GM23338 (cell line): ENCODE data around the gene BIRC6. TPM values are rescaled to one million over a fixed set of nuclear protein-coding genes. Genes with fewer than 3 reads are reported as not detected.

Source experiments
- ATAC-seq: fragments of 200-7000 bp; cut with Tn5 transposase; 3 replicates; pipeline ENCODE4 v1.9.1; 2020
- DNase-seq: peaks from one replicate; pipeline ENCODE4 v3.0.0-alpha.2; 2015; ENCODE audit warnings: low spot score
- H2AFZ ChIP-seq: fragments of 200-600 bp; sonication (generic); 2 replicates; pipeline ENCODE4 v1.8.0; 2016; ENCODE audit warnings: antibody characterized with exemption, mild to moderate bottlenecking, moderate library complexity
- H3F3A ChIP-seq: fragments of 200-600 bp; sonication (generic); replicated peaks from 2 replicates; pipeline ENCODE4 v1.8.0; 2017; ENCODE audit warnings: antibody characterized with exemption, mixed run types, low read depth
- H3K27ac ChIP-seq: fragments of 200-600 bp; sonication (generic); 2 replicates; pipeline ENCODE4 v1.6.1; 2016; ENCODE audit warnings: low read depth
- H3K27me3 ChIP-seq: fragments of 200-600 bp; sonication (generic); 2 replicates; pipeline ENCODE4 v1.8.0; 2016; ENCODE audit warnings: mild to moderate bottlenecking, mixed run types, moderate library complexity; ENCODE audit not compliant: insufficient read depth
- H3K36me3 ChIP-seq: fragments of 200-600 bp; sonication (generic); 2 replicates; pipeline ENCODE4 v1.8.0; 2016; ENCODE audit warnings: mild to moderate bottlenecking; ENCODE audit not compliant: insufficient read depth
- H3K4me1 ChIP-seq: fragments of 200-600 bp; sonication (generic); 2 replicates; pipeline ENCODE4 v1.8.0; 2016; ENCODE audit warnings: mild to moderate bottlenecking, moderate library complexity; ENCODE audit not compliant: insufficient read depth
- H3K4me2 ChIP-seq: fragments of 200-600 bp; sonication (generic); 2 replicates; pipeline ENCODE4 v1.7.1; 2017; ENCODE audit warnings: mixed run types
- H3K4me3 ChIP-seq: fragments of 200-600 bp; sonication (generic); 2 replicates; pipeline ENCODE4 v1.6.1; 2016; ENCODE audit warnings: mixed run types
- H3K79me2 ChIP-seq: fragments of 200-600 bp; sonication (generic); replicated peaks from 2 replicates; pipeline ENCODE4 v1.8.0; 2017; ENCODE audit warnings: mild to moderate bottlenecking; ENCODE audit not compliant: insufficient read depth
- H3K9me2 ChIP-seq: fragments of 200-600 bp; sonication (generic); 2 replicates; pipeline ENCODE4 v1.8.0; 2017; ENCODE audit not compliant: insufficient read depth
- H4K20me1 ChIP-seq: fragments of 200-600 bp; sonication (generic); replicated peaks from 2 replicates; pipeline ENCODE4 v1.8.0; 2017; ENCODE audit warnings: mild to moderate bottlenecking; ENCODE audit not compliant: insufficient read depth
- H3K27ac Mint-ChIP-seq: 2 replicates; pipeline ENCODE4 v1.8.0; 2020; ENCODE audit warnings: inconsistent platforms, mild to moderate bottlenecking, moderate library complexity, mixed read lengths
- H3K27me3 Mint-ChIP-seq: 3 replicates; pipeline ENCODE4 v1.8.0; 2022; ENCODE audit warnings: low read depth, mild to moderate bottlenecking, moderate library complexity, mixed read lengths, inconsistent platforms; ENCODE audit not compliant: insufficient read depth, poor library complexity
- H3K36me3 Mint-ChIP-seq: 3 replicates; pipeline ENCODE4 v1.8.0; 2021; ENCODE audit warnings: low read depth, mild to moderate bottlenecking, inconsistent platforms, moderate library complexity, mixed read lengths
- H3K4me1 Mint-ChIP-seq: 3 replicates; pipeline ENCODE4 v1.8.0; 2020; ENCODE audit warnings: mild to moderate bottlenecking, inconsistent platforms, mixed read lengths
- H3K4me3 Mint-ChIP-seq: 3 replicates; pipeline ENCODE4 v1.8.0; 2021; ENCODE audit warnings: moderate library complexity, mild to moderate bottlenecking, inconsistent platforms, mixed read lengths
- H3K9me3 Mint-ChIP-seq: 3 replicates; pipeline ENCODE4 v1.8.0; 2020; ENCODE audit warnings: moderate library complexity, mild to moderate bottlenecking, inconsistent platforms, mixed read lengths
- CREB1 ChIP-seq: fragments of 250-450 bp; sonication (Bioruptor Pico); IDR thresholded peaks from 2 replicates; pipeline ENCODE4 v1.5.0; 2020; ENCODE audit warnings: low read depth, mild to moderate bottlenecking, moderate library complexity
- CTCF ChIP-seq, 2 experiments: fragments of 200-600 bp in 1 of 2; sonication (generic) in 1 of 2; conservative IDR thresholded peaks; 2 replicates each; pipeline versions ENCODE4 v1.5.1 to v1.6.1; 2016 to 2017; ENCODE audit warnings: antibody characterized with exemption in 2 of 2, low read depth in 2 of 2, mild to moderate bottlenecking in 2 of 2, moderate library complexity in 1 of 2
- EZH2 ChIP-seq: fragments of 200-600 bp; sonication (generic); IDR thresholded peaks from one replicate; pipeline ENCODE4 v1.8.0; 2017; ENCODE audit warnings: antibody characterized with exemption, mild to moderate bottlenecking, low read depth; ENCODE audit not compliant: unreplicated experiment
- EZH2phosphoT487 ChIP-seq: fragments of 200-600 bp; sonication (generic); IDR thresholded peaks from one replicate; pipeline ENCODE4 v1.8.1; 2018; ENCODE audit warnings: antibody characterized with exemption; ENCODE audit not compliant: unreplicated experiment
- JUNB ChIP-seq: IDR thresholded peaks from one replicate; pipeline ENCODE4 v1.6.1; 2016; ENCODE audit warnings: antibody characterized with exemption; ENCODE audit not compliant: unreplicated experiment
- POLR2AphosphoS5 ChIP-seq: IDR thresholded peaks from 2 replicates; pipeline ENCODE4 v1.6.1; 2016; ENCODE audit warnings: antibody characterized with exemption, low read depth
- STAT1 ChIP-seq: IDR thresholded peaks from one replicate; pipeline ENCODE4 v1.6.1; 2016; ENCODE audit warnings: antibody characterized with exemption; ENCODE audit not compliant: unreplicated experiment
- ZNF114 ChIP-seq: fragments of 250-450 bp; sonication (Bioruptor Pico); IDR thresholded peaks from 2 replicates; pipeline ENCODE4 v1.5.0; 2020; ENCODE audit warnings: mild to moderate bottlenecking, moderate library complexity
- ZNF331 ChIP-seq: fragments of 250-450 bp; sonication (Bioruptor Pico); IDR thresholded peaks from 2 replicates; pipeline ENCODE4 v1.5.0; 2020; ENCODE audit warnings: low read depth, mild to moderate bottlenecking, moderate library complexity
- polyA plus RNA-seq: library from polyadenylated mRNA; unstranded; fragments of >200 nt; fragmentation: Nextera tagmentation; extraction: Ambion mirVana; gene quantifications from 2 replicates; pipeline ENCODE4 v1.2.1, GENCODE V29; 2016
- total RNA-seq: library from RNA; depleted of rRNA; stranded (reverse); fragments of >200 nt; shearing (Covaris generic); gene quantifications from 2 replicates; pipeline ENCODE4 v1.2.3, GENCODE V29; 2014
- TF ChIP-seq, protein P1 (sequence below): IDR thresholded peaks from one replicate; pipeline ENCODE4 v1.6.1; 2018; ENCODE audit warnings: antibody characterized with exemption; ENCODE audit not compliant: unreplicated experiment
- TF ChIP-seq, protein P2 (sequence below): IDR thresholded peaks from 2 replicates; pipeline ENCODE4 v1.6.1; 2016; ENCODE audit warnings: antibody characterized with exemption

Gene BIRC6
- total and polyA plus RNA-seq, 2 experiments from 2014 or later: 85.8 to 131 TPM

DNA sequence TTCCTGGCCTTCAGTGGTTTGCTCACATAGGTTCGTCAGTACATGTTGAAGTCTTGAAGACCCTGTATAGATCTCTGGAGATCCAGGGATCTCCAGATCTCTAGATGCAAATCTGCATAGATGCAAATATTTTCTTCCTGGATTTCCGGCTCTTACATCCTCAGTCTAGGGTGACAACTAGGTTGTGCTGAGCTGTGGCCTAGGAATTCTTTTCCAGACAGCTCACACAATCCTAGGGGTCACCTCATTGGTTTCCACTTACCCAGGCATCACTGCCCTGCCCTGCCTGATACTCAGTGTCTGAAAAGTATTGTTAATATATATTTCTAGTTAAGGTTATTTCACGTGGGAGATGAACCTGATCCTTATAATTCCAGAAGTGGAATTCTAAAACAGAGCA, 165.9 kb downstream of the BIRC6 start:
- peaks cover 47% of the 10 kb centered on the region for H3K36me3 Mint-ChIP-seq
- no peaks in the 10 kb centered on the region for H3K4me1 ChIP-seq
- no peak overlapping the region for H3K4me3 Mint-ChIP-seq
- H3K9me2 ChIP-seq: no peaks in the 10 kb centered on the region
- DNase-seq: no peak
- no peak for ATAC-seq
- TF ChIP-seq, protein P1, sequence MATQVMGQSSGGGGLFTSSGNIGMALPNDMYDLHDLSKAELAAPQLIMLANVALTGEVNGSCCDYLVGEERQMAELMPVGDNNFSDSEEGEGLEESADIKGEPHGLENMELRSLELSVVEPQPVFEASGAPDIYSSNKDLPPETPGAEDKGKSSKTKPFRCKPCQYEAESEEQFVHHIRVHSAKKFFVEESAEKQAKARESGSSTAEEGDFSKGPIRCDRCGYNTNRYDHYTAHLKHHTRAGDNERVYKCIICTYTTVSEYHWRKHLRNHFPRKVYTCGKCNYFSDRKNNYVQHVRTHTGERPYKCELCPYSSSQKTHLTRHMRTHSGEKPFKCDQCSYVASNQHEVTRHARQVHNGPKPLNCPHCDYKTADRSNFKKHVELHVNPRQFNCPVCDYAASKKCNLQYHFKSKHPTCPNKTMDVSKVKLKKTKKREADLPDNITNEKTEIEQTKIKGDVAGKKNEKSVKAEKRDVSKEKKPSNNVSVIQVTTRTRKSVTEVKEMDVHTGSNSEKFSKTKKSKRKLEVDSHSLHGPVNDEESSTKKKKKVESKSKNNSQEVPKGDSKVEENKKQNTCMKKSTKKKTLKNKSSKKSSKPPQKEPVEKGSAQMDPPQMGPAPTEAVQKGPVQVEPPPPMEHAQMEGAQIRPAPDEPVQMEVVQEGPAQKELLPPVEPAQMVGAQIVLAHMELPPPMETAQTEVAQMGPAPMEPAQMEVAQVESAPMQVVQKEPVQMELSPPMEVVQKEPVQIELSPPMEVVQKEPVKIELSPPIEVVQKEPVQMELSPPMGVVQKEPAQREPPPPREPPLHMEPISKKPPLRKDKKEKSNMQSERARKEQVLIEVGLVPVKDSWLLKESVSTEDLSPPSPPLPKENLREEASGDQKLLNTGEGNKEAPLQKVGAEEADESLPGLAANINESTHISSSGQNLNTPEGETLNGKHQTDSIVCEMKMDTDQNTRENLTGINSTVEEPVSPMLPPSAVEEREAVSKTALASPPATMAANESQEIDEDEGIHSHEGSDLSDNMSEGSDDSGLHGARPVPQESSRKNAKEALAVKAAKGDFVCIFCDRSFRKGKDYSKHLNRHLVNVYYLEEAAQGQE: no peak
- no peak for TF ChIP-seq EZH2
- TF ChIP-seq ZNF114 (CRISPR knock-in tag): no peak
- TF ChIP-seq STAT1: no peak
- TF ChIP-seq EZH2phosphoT487: no peak
- TF ChIP-seq, protein P2, sequence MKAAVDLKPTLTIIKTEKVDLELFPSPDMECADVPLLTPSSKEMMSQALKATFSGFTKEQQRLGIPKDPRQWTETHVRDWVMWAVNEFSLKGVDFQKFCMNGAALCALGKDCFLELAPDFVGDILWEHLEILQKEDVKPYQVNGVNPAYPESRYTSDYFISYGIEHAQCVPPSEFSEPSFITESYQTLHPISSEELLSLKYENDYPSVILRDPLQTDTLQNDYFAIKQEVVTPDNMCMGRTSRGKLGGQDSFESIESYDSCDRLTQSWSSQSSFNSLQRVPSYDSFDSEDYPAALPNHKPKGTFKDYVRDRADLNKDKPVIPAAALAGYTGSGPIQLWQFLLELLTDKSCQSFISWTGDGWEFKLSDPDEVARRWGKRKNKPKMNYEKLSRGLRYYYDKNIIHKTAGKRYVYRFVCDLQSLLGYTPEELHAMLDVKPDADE: no peak
- H3F3A ChIP-seq: no peaks in the 10 kb centered on the region
- no peak overlapping the region for H3K27ac Mint-ChIP-seq
- no peak overlapping the region for H3K4me3 ChIP-seq
- no peak overlapping the region for H3K4me2 ChIP-seq
- H3K36me3 ChIP-seq: peaks cover 27% of the 10 kb centered on the region; the same call in 1 of the 2 replicates
- peaks cover 2% of the 10 kb centered on the region for H3K27me3 Mint-ChIP-seq
- H3K27ac ChIP-seq: no peak overlapping the region
- no peaks in the 10 kb centered on the region for H3K79me2 ChIP-seq
- no peaks in the 10 kb centered on the region for H3K4me1 Mint-ChIP-seq
- H4K20me1 ChIP-seq: no peaks in the 10 kb centered on the region
- no peaks in the 10 kb centered on the region for H3K27me3 ChIP-seq
- H2AFZ ChIP-seq: no peak overlapping the region
- no peaks in the 10 kb centered on the region for H3K9me3 Mint-ChIP-seq

- Histone ChIP-seq H2AFZ (no peak overlapping the region), H3K4me1 (no peaks in the 10 kb centered on the region), H3F3A (no peaks in the 10 kb centered on the region), H3K27me3 (no peaks in the 10 kb centered on the region), H4K20me1 (no peaks in the 10 kb centered on the region), H3K9me2 (no peaks in the 10 kb centered on the region), H3K79me2 (no peaks in the 10 kb centered on the region), H3K36me3 (peaks cover 19% of the 10 kb centered on the region; the same call in 1 of the 2 replicates), H3K27ac (no peak overlapping the region), H3K4me2 (no peak overlapping the region), H3K4me3 (no peak overlapping the region)
- no peaks in the 10 kb centered on the region for H3K9me3 Mint-ChIP-seq
- peaks cover 42% of the 10 kb centered on the region for H3K36me3 Mint-ChIP-seq
- no peak overlapping the region for H3K4me3 Mint-ChIP-seq
- H3K27me3 Mint-ChIP-seq: peaks cover 2% of the 10 kb centered on the region
- no peaks in the 10 kb centered on the region for H3K4me1 Mint-ChIP-seq
- ATAC-seq: no peak
- H3K27ac Mint-ChIP-seq: no peak overlapping the region; the same call in 1 of the 2 replicates
- no peak for DNase-seq
- no peak for TF ChIP-seq JUNB
- no peak for TF ChIP-seq EZH2phosphoT487
- TF ChIP-seq ZNF114 (CRISPR knock-in tag): no peak
- no peak for TF ChIP-seq ZNF331 (CRISPR knock-in tag)
- TF ChIP-seq CREB1 (CRISPR knock-in tag): no peak
- TF ChIP-seq POLR2AphosphoS5: no peak
- TF ChIP-seq, protein P1: no peak
- TF ChIP-seq EZH2: no peak
- TF ChIP-seq STAT1: no peak
- no peak for TF ChIP-seq CTCF (conservative IDR thresholded peaks at IDR 0.05; ENCODE audit: low read depth in 2 of 2)
Observed at GRCh38 chr2:32523686-32524085, 166.9 kb downstream of the BIRC6 start.
